ENCODE results near the gene ABCA3.

DNA sequence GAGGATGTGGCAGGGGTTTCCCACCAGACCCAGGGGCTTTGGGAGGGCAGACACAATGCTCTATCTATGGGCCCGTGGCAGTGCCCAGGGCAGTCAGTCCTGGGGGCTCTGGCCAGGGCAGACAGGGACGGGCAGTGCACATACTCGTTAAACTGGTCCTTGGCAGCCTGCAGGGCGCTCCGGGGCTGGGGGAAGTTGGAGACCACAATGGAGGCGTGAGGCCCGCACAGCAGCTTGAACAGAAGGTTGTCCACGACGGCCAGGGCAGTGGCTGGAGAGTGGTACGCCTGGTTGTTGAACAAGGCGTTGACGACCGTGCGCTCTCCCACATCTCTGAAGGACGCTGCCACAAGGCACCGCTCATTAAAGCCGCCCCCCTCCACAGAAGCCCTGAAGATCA, 54.0 kb downstream of the ABCA3 start:
- TF ChIP-seq, protein P1, sequence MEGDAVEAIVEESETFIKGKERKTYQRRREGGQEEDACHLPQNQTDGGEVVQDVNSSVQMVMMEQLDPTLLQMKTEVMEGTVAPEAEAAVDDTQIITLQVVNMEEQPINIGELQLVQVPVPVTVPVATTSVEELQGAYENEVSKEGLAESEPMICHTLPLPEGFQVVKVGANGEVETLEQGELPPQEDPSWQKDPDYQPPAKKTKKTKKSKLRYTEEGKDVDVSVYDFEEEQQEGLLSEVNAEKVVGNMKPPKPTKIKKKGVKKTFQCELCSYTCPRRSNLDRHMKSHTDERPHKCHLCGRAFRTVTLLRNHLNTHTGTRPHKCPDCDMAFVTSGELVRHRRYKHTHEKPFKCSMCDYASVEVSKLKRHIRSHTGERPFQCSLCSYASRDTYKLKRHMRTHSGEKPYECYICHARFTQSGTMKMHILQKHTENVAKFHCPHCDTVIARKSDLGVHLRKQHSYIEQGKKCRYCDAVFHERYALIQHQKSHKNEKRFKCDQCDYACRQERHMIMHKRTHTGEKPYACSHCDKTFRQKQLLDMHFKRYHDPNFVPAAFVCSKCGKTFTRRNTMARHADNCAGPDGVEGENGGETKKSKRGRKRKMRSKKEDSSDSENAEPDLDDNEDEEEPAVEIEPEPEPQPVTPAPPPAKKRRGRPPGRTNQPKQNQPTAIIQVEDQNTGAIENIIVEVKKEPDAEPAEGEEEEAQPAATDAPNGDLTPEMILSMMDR (IDR thresholded peaks at IDR 0.05): no peak
- TF ChIP-seq EP300 (IDR thresholded peaks at IDR 0.05): no peak
- no peak for TF ChIP-seq POLR2A (IDR thresholded peaks at IDR 0.05)

All from upper lobe of left lung (tissue), 4 donors.